Vagina (tissue), 2 donors: ENCODE results near the gene PSRC1. TPM values are rescaled to one million over a fixed set of nuclear protein-coding genes. Genes with fewer than 3 reads are reported as not detected.

ENCODE experiments used
- DNase-seq, 2 donors: peaks; one replicate each; pipeline ENCODE4 v3.0.0-alpha.2; 2017; ENCODE audit errors: extremely low spot score in 2 of 2
- H3K27ac ChIP-seq: fragments of 200-600 bp; sonication (generic); one replicate; pipeline ENCODE4 v1.5.1; 2019
- H3K27me3 ChIP-seq: fragments of 200-600 bp; sonication (generic); one replicate; pipeline ENCODE4 v1.5.1; 2019
- H3K36me3 ChIP-seq, 2 donors: fragments of 200-600 bp; sonication (generic); one replicate each; pipeline ENCODE4 v1.5.1; 2017 to 2019
- H3K4me1 ChIP-seq: fragments of 200-600 bp; sonication (generic); one replicate; pipeline ENCODE4 v1.5.1; 2019
- H3K4me3 ChIP-seq, 2 donors: fragments of 200-600 bp; sonication (generic); 1 replicate in 1 of 2; 2 replicates in 1 of 2; pipeline ENCODE4 v1.5.1; 2016 to 2019
- H3K9me3 ChIP-seq: fragments of 200-600 bp; sonication (generic); one replicate; pipeline ENCODE4 v1.5.1; 2019
- CTCF ChIP-seq, 3 experiments: fragments of 450-650 bp in 2 of 3; fragments of 200-600 bp in 1 of 3; sonication (generic) in 1 of 3; IDR thresholded peaks; one replicate each; pipeline ENCODE4 v1.5.1; 2017 to 2019; ENCODE audit warnings: antibody characterized with exemption in 3 of 3, mild to moderate bottlenecking in 2 of 3, moderate library complexity in 2 of 3
- POLR2A ChIP-seq, 2 donors: fragments of 450-650 bp; IDR thresholded peaks; one replicate each; pipeline ENCODE4 v1.6.1; 2017; ENCODE audit warnings: antibody characterized with exemption in 2 of 2, mild to moderate bottlenecking in 2 of 2, moderate library complexity in 2 of 2
- POLR2AphosphoS5 ChIP-seq, 2 donors: sonication (generic); formaldehyde crosslinking; IDR thresholded peaks; one replicate each; pipeline ENCODE4 v1.9.0; 2017; ENCODE audit warnings: antibody characterized with exemption in 2 of 2, mild to moderate bottlenecking in 2 of 2, low read depth in 1 of 2; ENCODE audit not compliant: insufficient read depth in 1 of 2
- intact Hi-C: fragments of 100-400 bp; cut with DNase I; formaldehyde crosslinking; loops from one replicate; pipeline ENCODE4 v1.15.1; 2023
- total RNA-seq: library from RNA; depleted of rRNA; stranded (reverse); fragments of >200 nt; gene quantifications from one replicate; pipeline ENCODE4 v1.2.3, GENCODE V29; 2016

PSRC1 gene
- total RNA-seq, 1 donor from 2014 or later: 5.4 TPM

DNA sequence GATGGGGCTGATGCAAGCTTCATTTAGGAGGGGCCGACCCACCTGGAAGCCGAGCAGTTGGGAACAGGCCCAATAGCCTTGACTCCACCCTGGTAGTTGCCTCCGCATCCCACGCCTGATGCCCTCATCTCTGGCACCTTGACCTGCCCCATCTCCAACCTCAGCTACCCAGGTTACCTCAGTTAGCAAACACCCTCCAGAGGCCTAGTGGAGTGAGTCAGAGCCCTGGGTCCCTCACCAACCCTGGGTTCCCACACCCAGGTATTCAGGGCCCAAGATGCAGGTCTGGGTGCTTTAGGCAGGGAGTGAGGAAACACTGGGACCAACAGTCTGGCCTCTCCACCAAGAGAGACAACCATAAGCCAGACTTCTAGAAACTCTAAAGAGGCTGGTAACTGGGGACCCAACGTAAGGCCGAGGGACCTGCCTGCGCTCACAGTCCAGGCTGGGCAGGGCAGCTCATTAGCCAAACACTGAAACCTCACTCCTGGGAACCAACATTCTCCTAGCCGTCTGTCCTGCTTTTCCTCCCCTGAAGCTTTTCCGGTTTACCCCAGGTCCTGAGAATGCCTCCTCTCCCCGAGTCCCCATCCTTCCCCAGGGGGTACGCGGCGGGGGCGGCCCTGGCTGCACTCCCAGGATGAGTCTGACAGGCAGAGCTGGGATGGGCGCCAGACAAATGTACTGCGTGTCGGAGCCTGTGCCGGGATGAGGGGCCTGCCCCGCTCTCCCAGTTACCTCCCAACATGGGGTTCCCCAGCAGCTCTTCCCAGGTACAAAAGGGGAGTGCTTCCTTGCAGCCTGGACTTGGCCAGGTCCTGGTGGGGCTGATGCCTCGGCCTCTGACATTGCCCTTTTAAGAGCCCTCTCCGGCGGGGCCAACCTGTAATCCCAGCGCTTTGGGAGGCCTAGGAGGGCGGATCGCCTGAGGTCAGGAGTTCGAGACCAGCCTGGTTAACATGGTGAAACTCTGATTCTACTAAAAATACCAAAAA lies 42.5 kb downstream of the PSRC1 start:
- Histone ChIP-seq H3K36me3 (peaks cover 0 to 34% of the 10 kb centered on the region in 2 donors), H3K27me3 (no peaks in the 10 kb centered on the region), H3K4me1 (peaks cover 37% of the 10 kb centered on the region), H3K4me3 (no peak overlapping the region), H3K27ac (peak overlapping the region; percentile 61), H3K9me3 (no peaks in the 10 kb centered on the region)
- DNase-seq: peak; percentile 88 to 95
- intact Hi-C loops: no loop called here
- TF ChIP-seq POLR2AphosphoS5 (IDR thresholded peaks at IDR 0.05; ENCODE audit: insufficient read depth in 1 of 2, low read depth in 1 of 2) (peak in 1 of 2 donors; percentile 71), CTCF (IDR thresholded peaks at IDR 0.05) (no peak)

DNA sequence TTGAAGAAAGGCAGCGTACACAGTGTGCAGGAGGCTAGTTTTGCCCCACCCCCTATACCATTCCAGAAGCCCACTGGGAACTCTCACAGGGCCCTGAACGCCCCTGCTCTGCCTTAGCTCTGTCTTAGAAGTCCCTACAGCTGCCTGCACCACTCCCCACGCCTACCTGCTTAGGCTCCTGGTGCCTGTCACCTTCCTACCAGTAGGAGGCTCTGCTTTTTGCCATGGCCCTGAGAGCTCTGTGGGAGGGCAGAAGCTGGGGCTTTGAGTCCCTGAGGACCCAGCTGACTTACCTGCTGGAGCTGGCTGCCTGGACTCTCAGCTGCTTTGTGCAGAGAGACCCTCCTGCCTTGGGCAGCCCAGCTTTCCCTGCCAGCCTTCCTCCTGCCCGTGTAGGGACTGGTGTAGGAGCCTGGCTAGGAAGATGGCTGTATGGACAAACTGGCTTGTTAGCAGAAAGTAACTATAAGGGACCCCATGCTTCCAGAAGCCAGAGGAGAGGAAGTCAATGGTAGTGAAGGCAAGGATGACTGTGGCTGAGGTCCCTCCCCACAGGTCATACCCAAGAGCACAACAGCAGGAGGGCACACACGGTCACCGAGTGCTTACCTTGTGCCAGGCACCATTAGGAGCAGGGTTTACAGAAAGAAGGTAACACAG lies 43.4 kb downstream of the PSRC1 start:
- intact Hi-C loops: no loop called here
- Histone ChIP-seq H3K4me3 (no peak overlapping the region), H3K4me1 (peaks cover 37% of the 10 kb centered on the region), H3K36me3 (peaks cover 0 to 43% of the 10 kb centered on the region in 2 donors), H3K9me3 (no peaks in the 10 kb centered on the region), H3K27ac (peak overlapping the region; percentile 61), H3K27me3 (no peaks in the 10 kb centered on the region)
- DNase-seq: no peak
- no peak for TF ChIP-seq POLR2AphosphoS5 (IDR thresholded peaks at IDR 0.05; ENCODE audit: insufficient read depth in 1 of 2, low read depth in 1 of 2)
- no peak for TF ChIP-seq POLR2A (IDR thresholded peaks at IDR 0.05)
- TF ChIP-seq CTCF (IDR thresholded peaks at IDR 0.05): no peak

DNA sequence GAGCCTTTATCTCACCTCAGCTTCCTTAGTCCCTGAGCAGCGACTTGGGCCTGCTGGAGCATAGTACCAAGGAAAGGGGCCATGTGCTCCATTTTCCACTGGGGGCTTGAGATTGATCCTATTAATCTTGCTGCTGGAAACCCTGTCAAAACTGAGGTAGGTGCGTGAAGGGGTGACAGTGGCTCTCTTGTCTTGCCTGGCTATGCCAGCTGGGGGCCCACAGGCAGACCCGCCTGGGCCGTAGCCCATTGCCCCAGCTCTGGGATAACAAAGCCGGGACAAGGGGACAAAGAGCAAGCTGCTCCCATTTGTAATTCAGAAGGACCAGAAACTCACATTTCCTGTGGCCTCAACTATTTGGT lies 43.9 kb downstream of the PSRC1 start:
- intact Hi-C loops: no loop called here
- Histone ChIP-seq H3K36me3 (peaks cover 0 to 48% of the 10 kb centered on the region in 2 donors), H3K4me1 (peaks cover 37% of the 10 kb centered on the region), H3K4me3 (no peak overlapping the region), H3K9me3 (no peaks in the 10 kb centered on the region), H3K27me3 (no peaks in the 10 kb centered on the region), H3K27ac (peak overlapping the region; percentile 61)
- TF ChIP-seq CTCF (IDR thresholded peaks at IDR 0.05): no peak
- TF ChIP-seq POLR2AphosphoS5 (IDR thresholded peaks at IDR 0.05; ENCODE audit: insufficient read depth in 1 of 2, low read depth in 1 of 2): no peak
- no peak for TF ChIP-seq POLR2A (IDR thresholded peaks at IDR 0.05)
- DNase-seq: no peak

- DNase-seq: no peak
- intact Hi-C loops: no loop called here
- TF ChIP-seq POLR2AphosphoS5 (IDR thresholded peaks at IDR 0.05; ENCODE audit: insufficient read depth in 1 of 2, low read depth in 1 of 2): no peak
- TF ChIP-seq CTCF (IDR thresholded peaks at IDR 0.05): no peak
- TF ChIP-seq POLR2A (IDR thresholded peaks at IDR 0.05): no peak
- Histone ChIP-seq H3K27ac (no peak overlapping the region), H3K36me3 (peaks cover 0 to 54% of the 10 kb centered on the region in 2 donors), H3K4me1 (peaks cover 37% of the 10 kb centered on the region), H3K27me3 (no peaks in the 10 kb centered on the region), H3K9me3 (no peaks in the 10 kb centered on the region), H3K4me3 (no peak overlapping the region)
These were observed 44.6 kb downstream of the PSRC1 start for GRCh38 chr1:109238382-109238781.
